SJCRH30 (cell line): ENCODE results near the gene TRDN. TPM values are rescaled to one million over a fixed set of nuclear protein-coding genes. Genes with fewer than 3 reads are reported as not detected.
"Not testable (repeated sequence)": the region's sequence is repeated elsewhere in the genome, so short reads cannot be mapped to it uniquely, and the experiment has no call there.

Experiments
- DNase-seq, 2 experiments: peaks; one replicate each; pipeline ENCODE4 v3.0.0-alpha.2; 2015 to 2020
- H3K27ac ChIP-seq: fragments of 250-450 bp; sonication (Bioruptor Pico); 2 replicates; pipeline ENCODE4 v1.5.1; 2020; ENCODE audit warnings: mild to moderate bottlenecking, moderate library complexity
- H3K27me3 ChIP-seq: fragments of 250-450 bp; sonication (Bioruptor Pico); 2 replicates; pipeline ENCODE4 v1.5.1; 2020; ENCODE audit warnings: mild to moderate bottlenecking, moderate library complexity
- H3K36me3 ChIP-seq: fragments of 250-450 bp; sonication (Bioruptor Pico); 2 replicates; pipeline ENCODE4 v1.5.1; 2020; ENCODE audit warnings: mild to moderate bottlenecking, moderate library complexity
- H3K4me1 ChIP-seq: fragments of 250-450 bp; sonication (Bioruptor Pico); 2 replicates; pipeline ENCODE4 v1.5.1; 2020; ENCODE audit warnings: mild to moderate bottlenecking, moderate library complexity
- H3K4me3 ChIP-seq: fragments of 250-450 bp; sonication (Bioruptor Pico); 2 replicates; pipeline ENCODE4 v1.5.1; 2020; ENCODE audit warnings: mild to moderate bottlenecking, moderate library complexity
- H3K9me3 ChIP-seq: fragments of 250-450 bp; sonication (Bioruptor Pico); replicated peaks from 2 replicates; pipeline ENCODE4 v1.5.1; 2020; ENCODE audit warnings: mild to moderate bottlenecking, moderate library complexity
- total RNA-seq: library from RNA; depleted of rRNA; stranded (reverse); fragments of >200 nt; shearing (Covaris generic); gene quantifications from 2 replicates; pipeline ENCODE4 v1.2.3, GENCODE V29; 2014

Gene TRDN
- total RNA-seq, 1 experiment from 2014 or later = 0.02 TPM

GRCh38 chr6:123562264-123562663 is 74.5 kb downstream of the TRDN start:
- Histone ChIP-seq H3K4me1 (no peaks in the 10 kb centered on the region), H3K36me3 (no peaks in the 10 kb centered on the region), H3K4me3 (no peak overlapping the region), H3K27me3 (no peaks in the 10 kb centered on the region), H3K27ac (no peak overlapping the region), H3K9me3 (no peaks in the 10 kb centered on the region)
- DNase-seq = no peak

DNA sequence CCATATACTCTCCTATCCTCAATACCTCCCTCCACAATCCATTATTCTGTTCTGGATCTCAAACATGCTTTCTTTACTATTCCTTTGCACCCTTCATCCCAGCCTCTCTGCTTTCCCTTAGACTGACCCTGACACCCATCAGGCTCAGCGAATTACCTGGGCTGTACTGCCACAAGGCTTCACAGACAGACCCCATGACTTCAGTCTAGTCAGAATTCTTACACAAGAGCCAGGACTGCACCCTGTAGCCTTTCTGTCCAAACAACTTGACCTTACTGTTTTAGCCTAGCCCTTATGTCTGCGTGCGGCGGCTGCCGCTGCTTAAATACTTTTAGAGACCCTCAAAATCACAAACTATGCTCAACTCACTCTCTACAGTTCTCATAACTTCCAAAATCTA is 76.9 kb downstream of the TRDN start:
- not testable (repeated sequence) for H3K27me3 ChIP-seq, H3K4me3 ChIP-seq, H3K27ac ChIP-seq, H3K9me3 ChIP-seq, H3K36me3 ChIP-seq, DNase-seq, H3K4me1 ChIP-seq

DNA sequence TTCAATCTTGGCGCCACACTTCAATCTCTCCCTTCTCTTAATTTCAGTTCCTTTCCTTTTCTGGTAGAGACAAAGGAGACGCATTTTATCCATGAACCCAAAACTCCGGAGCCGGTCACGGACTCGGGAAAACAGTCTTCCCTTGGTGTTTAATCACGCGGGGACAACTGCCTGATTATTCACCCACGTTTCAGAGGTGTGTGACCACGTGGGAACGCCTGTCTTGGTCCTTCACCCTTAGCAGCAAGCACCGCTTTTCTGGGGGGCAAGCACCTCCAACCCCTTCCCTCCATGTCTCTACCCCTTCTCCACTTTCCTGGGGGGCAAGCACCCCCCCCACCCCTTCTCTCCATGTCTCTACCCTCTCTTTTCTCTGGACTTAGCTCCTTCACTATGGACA is 79.3 kb downstream of the TRDN start:
- not testable (repeated sequence) for H3K4me1 ChIP-seq, H3K27ac ChIP-seq, DNase-seq, H3K36me3 ChIP-seq, H3K9me3 ChIP-seq, H3K27me3 ChIP-seq, H3K4me3 ChIP-seq

GRCh38 chr6:123551939-123552707 is 84.6 kb downstream of the TRDN start:
- Histone ChIP-seq H3K36me3 (no peaks in the 10 kb centered on the region), H3K27me3 (no peaks in the 10 kb centered on the region)
- DNase-seq = no peak

GRCh38 chr6:123550052-123550617 is 86.6 kb downstream of the TRDN start:
- Histone ChIP-seq H3K27ac (no peak overlapping the region), H3K36me3 (no peaks in the 10 kb centered on the region), H3K4me3 (no peak overlapping the region), H3K27me3 (no peaks in the 10 kb centered on the region), H3K4me1 (no peaks in the 10 kb centered on the region), H3K9me3 (no peaks in the 10 kb centered on the region)
- no peak for DNase-seq

More at GRCh38 chr6:123551939-123552707, 84.6 kb downstream of the TRDN start:
- H3K9me3 ChIP-seq = no peaks in the 10 kb centered on the region
- no peaks in the 10 kb centered on the region for H3K4me1 ChIP-seq
- no peak overlapping the region for H3K27ac ChIP-seq
- H3K4me3 ChIP-seq = no peak overlapping the region

GRCh38 chr6:123549476-123549875 is 87.3 kb downstream of the TRDN start:
- no peak overlapping the region for H3K4me3 ChIP-seq
- H3K27me3 ChIP-seq = no peaks in the 10 kb centered on the region
- no peaks in the 10 kb centered on the region for H3K9me3 ChIP-seq

GRCh38 chr6:123547216-123547978 is 89.4 kb downstream of the TRDN start:
- no peak overlapping the region for H3K4me3 ChIP-seq
- no peak for DNase-seq
- H3K36me3 ChIP-seq = no peaks in the 10 kb centered on the region
- no peaks in the 10 kb centered on the region for H3K4me1 ChIP-seq
- no peaks in the 10 kb centered on the region for H3K9me3 ChIP-seq
- no peak overlapping the region for H3K27ac ChIP-seq
- no peaks in the 10 kb centered on the region for H3K27me3 ChIP-seq

More at GRCh38 chr6:123549476-123549875, 87.3 kb downstream of the TRDN start:
- DNase-seq = no peak
- H3K27ac ChIP-seq = no peak overlapping the region
- no peaks in the 10 kb centered on the region for H3K36me3 ChIP-seq
- H3K4me1 ChIP-seq = no peaks in the 10 kb centered on the region

DNA sequence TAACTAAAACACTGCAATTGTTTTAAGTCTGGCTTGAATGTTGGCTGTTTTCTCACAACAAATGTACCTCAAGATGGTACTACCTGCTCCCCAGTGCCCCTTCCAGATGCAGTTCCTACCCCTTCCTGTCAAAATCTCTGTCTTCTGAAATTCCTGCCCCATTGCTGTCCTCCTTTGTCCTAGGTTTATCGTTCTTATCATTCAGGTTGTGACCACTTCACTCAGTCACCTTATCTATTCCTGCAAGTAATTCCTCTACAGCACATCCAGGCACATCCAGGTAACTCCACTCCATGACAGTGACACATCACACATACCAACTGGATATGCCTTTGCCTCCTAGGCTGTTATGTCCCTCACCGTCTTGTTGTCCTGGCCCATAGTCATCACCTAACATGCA is 90.2 kb downstream of the TRDN start:
- Histone ChIP-seq H3K4me3 (no peak overlapping the region), H3K27ac (no peak overlapping the region), H3K27me3 (no peaks in the 10 kb centered on the region), H3K4me1 (no peaks in the 10 kb centered on the region), H3K9me3 (no peaks in the 10 kb centered on the region), H3K36me3 (no peaks in the 10 kb centered on the region)
- no peak for DNase-seq

- no peak for DNase-seq
- no peaks in the 10 kb centered on the region for H3K36me3 ChIP-seq
- H3K9me3 ChIP-seq = no peaks in the 10 kb centered on the region
- no peaks in the 10 kb centered on the region for H3K4me1 ChIP-seq
- no peak overlapping the region for H3K4me3 ChIP-seq
- H3K27ac ChIP-seq = no peak overlapping the region
- no peaks in the 10 kb centered on the region; the same call in 1 of the 2 replicates for H3K27me3 ChIP-seq
These were observed 95.3 kb downstream of the TRDN start for GRCh38 chr6:123541462-123541861.

DNA sequence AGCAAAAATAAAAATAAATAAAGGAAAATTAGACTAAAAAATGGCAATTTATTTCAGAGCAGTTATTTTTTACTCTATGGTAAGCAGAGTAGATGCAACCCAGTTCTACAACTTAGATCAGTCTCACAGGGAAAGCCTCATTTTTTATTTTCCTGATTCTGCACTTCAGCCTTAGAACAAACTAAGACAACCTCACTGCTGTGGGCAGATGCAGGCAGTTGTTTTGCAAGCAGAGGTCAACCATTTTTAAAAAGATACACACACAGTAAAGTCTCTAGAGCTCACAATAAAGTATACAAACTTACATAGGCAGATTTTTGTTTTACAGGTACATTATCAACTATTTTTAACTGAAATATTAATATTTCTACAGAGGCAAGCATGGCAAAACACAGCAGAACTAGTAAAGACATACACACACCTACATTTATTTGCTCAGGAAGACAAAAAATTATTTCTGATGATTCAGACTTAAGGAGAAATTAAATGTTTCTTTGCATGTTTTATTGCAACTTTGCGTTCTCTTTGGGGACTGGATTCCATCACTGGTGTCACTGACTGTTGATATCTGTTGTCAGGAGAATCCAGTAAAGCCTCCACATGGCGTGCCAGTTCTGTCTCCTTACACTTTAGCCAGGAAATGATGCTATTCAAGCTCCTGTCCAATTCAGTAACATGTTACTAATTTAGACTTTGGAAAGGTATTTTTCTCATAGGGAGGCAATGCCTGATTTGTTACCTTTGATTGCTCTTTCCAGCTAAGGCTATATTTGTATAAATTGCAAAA is 102.7 kb downstream of the TRDN start:
- no peak overlapping the region for H3K27ac ChIP-seq
- no peaks in the 10 kb centered on the region for H3K36me3 ChIP-seq
- H3K4me3 ChIP-seq = no peak overlapping the region
- no peaks in the 10 kb centered on the region for H3K27me3 ChIP-seq
- no peaks in the 10 kb centered on the region for H3K4me1 ChIP-seq
- no peak for DNase-seq
- H3K9me3 ChIP-seq = no peaks in the 10 kb centered on the region

DNA sequence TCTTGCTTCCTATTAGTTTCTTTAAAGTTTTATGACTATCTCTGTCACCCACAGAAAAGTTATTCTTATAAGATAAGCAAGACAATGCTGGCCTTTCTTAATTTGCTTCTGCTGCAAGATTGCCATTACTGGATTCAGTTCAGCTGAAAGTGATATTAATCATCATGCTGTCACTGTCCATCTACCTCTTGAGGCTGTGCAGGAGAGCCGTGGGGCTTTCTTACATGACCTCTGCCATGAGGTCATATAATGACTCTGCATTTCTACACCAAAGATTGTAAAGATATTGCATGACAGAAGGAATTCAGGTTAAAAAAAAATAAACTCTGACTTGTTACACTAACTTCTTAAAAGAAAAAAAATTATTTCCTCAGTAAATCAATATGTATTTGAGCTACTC is 106.9 kb downstream of the TRDN start:
- Histone ChIP-seq H3K36me3 (no peaks in the 10 kb centered on the region), H3K27me3 (no peaks in the 10 kb centered on the region), H3K4me1 (no peaks in the 10 kb centered on the region), H3K27ac (no peak overlapping the region), H3K4me3 (no peak overlapping the region), H3K9me3 (no peaks in the 10 kb centered on the region)
- no peak for DNase-seq

DNA sequence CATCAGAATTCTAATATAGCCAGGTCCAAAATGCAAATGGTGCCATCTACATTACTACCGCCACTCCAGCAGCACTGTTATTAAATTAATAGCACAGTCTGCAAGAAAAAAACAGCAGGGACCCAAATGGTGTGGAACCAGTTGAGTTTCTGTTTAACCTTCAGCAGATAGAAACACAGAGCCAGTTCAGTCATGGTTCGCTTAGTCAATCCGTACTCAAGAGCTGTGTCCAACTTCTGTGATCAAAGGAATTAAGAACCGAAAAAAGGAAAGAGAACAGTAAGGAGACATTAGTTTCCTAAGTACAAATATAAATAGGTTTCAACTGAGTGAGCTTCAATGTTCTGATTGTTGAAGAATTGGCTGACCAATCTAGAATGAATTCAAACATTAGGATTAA is 107.7 kb downstream of the TRDN start:
- H3K27me3 ChIP-seq = no peaks in the 10 kb centered on the region
- H3K4me1 ChIP-seq = no peaks in the 10 kb centered on the region
- no peak for DNase-seq
- no peak overlapping the region for H3K4me3 ChIP-seq
- H3K9me3 ChIP-seq = no peaks in the 10 kb centered on the region
- H3K36me3 ChIP-seq = no peaks in the 10 kb centered on the region
- no peak overlapping the region for H3K27ac ChIP-seq

DNA sequence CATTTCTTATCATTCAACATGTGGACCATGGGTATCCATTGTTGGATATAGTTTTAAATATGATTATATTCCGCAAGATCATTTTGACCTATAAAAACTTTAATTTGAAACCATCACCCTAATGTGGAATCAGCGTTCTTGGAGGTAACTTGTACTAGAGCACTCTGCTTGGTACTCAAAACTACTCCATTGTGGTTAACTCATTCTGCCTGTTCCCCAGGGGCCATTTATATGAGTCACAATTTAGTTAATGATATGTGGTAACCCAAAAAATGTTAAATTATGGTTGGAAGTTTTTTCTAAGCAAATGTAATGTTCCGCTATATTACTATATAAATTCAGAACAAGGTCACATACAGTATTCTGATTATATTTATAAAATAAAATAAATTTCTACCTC is 109.3 kb downstream of the TRDN start:
- Histone ChIP-seq H3K27ac (no peak overlapping the region), H3K36me3 (no peaks in the 10 kb centered on the region), H3K4me1 (no peaks in the 10 kb centered on the region), H3K27me3 (no peaks in the 10 kb centered on the region), H3K9me3 (no peaks in the 10 kb centered on the region), H3K4me3 (no peak overlapping the region)
- no peak for DNase-seq

GRCh38 chr6:123526128-123526527 is 110.6 kb downstream of the TRDN start:
- no peak for DNase-seq
- H3K27me3 ChIP-seq = no peaks in the 10 kb centered on the region
- H3K9me3 ChIP-seq = no peaks in the 10 kb centered on the region
- H3K27ac ChIP-seq = no peak overlapping the region
- H3K4me1 ChIP-seq = no peaks in the 10 kb centered on the region
- H3K4me3 ChIP-seq = no peak overlapping the region
- no peaks in the 10 kb centered on the region for H3K36me3 ChIP-seq

DNA sequence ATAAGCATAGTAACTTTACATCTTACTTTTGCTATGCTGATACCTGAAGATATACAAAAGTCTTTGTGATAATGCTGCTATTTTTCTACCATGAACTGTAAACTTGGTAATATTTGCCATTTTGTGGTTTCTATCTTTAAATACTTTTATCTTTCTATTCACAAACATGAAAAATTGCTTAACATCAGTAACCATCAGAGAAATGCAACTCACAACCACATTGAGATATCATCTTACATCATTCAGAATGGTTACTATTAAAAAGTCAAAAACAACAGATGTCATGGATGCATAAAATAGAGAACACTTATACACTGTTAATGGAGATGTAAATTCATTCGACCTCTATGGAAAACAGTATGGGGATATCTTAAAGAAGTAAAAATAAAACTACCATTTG is 112.0 kb downstream of the TRDN start:
- Histone ChIP-seq H3K9me3 (no peaks in the 10 kb centered on the region), H3K36me3 (no peaks in the 10 kb centered on the region), H3K4me1 (no peaks in the 10 kb centered on the region), H3K4me3 (no peak overlapping the region), H3K27ac (no peak overlapping the region), H3K27me3 (no peaks in the 10 kb centered on the region)
- no peak for DNase-seq
